WERI-Rb-1 (cell line): ENCODE results near the gene TTC23.

ENCODE experiments used
- DNase-seq: peaks from one replicate; pipeline ENCODE4 v3.0.0-alpha.2; 2020
- H3K27ac ChIP-seq: fragments of 250-450 bp; sonication (Bioruptor Pico); 2 replicates; pipeline ENCODE4 v1.5.1; 2020; ENCODE audit warnings: mild to moderate bottlenecking, moderate library complexity
- H3K27me3 ChIP-seq: fragments of 250-450 bp; sonication (Bioruptor Pico); 2 replicates; pipeline ENCODE4 v1.5.1; 2021; ENCODE audit warnings: mild to moderate bottlenecking, low read depth, moderate library complexity; ENCODE audit not compliant: insufficient read depth, severe bottlenecking
- H3K36me3 ChIP-seq: fragments of 250-450 bp; sonication (Bioruptor Pico); 2 replicates; pipeline ENCODE4 v1.5.1; 2020; ENCODE audit warnings: mild to moderate bottlenecking, moderate library complexity
- H3K4me3 ChIP-seq: 2 replicates; pipeline ENCODE4 v1.5.1; 2011; ENCODE audit warnings: low read depth, mild to moderate bottlenecking, control low read depth, low read length
- H3K9me3 ChIP-seq: fragments of 250-450 bp; sonication (Bioruptor Pico); 2 replicates; pipeline ENCODE4 v1.5.1; 2021; ENCODE audit warnings: mild to moderate bottlenecking, moderate library complexity; ENCODE audit not compliant: severe bottlenecking
- CTCF ChIP-seq: IDR thresholded peaks from 2 replicates; pipeline ENCODE4 v1.5.1; 2011; ENCODE audit warnings: low read depth, mild to moderate bottlenecking, control low read depth, inconsistent platforms, low read length

The TTC23 gene

DNA sequence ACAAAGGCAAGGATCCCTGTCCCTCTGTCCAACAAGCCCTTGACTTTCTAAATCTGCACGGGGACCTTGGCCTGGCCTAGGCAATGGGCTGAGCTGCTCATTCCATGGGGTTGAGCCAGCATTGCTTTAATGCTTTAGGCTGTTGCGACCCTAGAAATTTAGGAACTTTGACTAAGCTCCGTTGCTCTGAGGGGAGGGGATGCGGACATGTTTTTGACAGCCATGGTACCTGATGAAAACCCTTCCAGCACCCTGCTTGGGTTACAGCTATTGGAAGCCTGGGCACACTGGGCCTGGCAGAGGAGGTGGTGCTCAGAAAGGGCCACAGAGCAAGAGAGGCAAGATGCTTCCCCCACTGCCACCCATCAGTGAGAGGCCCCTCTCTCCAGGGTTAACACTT, 107.4 kb downstream of the TTC23 start:
- Histone ChIP-seq H3K27me3 (no peaks in the 10 kb centered on the region), H3K36me3 (no peaks in the 10 kb centered on the region), H3K27ac (no peak overlapping the region), H3K9me3 (no peaks in the 10 kb centered on the region), H3K4me3 (no peak overlapping the region)
- TF ChIP-seq CTCF: no peak
- no peak for DNase-seq

- no peaks in the 10 kb centered on the region for H3K9me3 ChIP-seq
Observed at GRCh38 chr15:99140590-99140989, 108.8 kb downstream of the TTC23 start.

GRCh38 chr15:99139276-99139675, 110.1 kb downstream of the TTC23 start:
- Histone ChIP-seq H3K36me3 (peaks cover 10% of the 10 kb centered on the region), H3K9me3 (no peaks in the 10 kb centered on the region), H3K27ac (no peak overlapping the region), H3K27me3 (no peaks in the 10 kb centered on the region), H3K4me3 (no peak overlapping the region)
- no peak for TF ChIP-seq CTCF
- no peak for DNase-seq

More at GRCh38 chr15:99140590-99140989, 108.8 kb downstream of the TTC23 start:
- no peak for DNase-seq
- H3K27me3 ChIP-seq: no peaks in the 10 kb centered on the region
- H3K36me3 ChIP-seq: peaks cover 5% of the 10 kb centered on the region
- H3K4me3 ChIP-seq: no peak overlapping the region
- no peak for TF ChIP-seq CTCF
- H3K27ac ChIP-seq: no peak overlapping the region

GRCh38 chr15:99138491-99138982, 110.8 kb downstream of the TTC23 start:
- H3K27me3 ChIP-seq: no peaks in the 10 kb centered on the region
- H3K27ac ChIP-seq: no peak overlapping the region
- H3K9me3 ChIP-seq: no peaks in the 10 kb centered on the region
- TF ChIP-seq CTCF: 0 out of 2 replicates have a peak, but pooled peaks have one; percentile 5
- no peak for DNase-seq
- peaks cover 16% of the 10 kb centered on the region for H3K36me3 ChIP-seq
- no peak overlapping the region for H3K4me3 ChIP-seq

GRCh38 chr15:99137877-99138276, 111.5 kb downstream of the TTC23 start:
- H3K9me3 ChIP-seq: no peaks in the 10 kb centered on the region
- no peak overlapping the region for H3K4me3 ChIP-seq

More at GRCh38 chr15:99137877-99138276, 111.5 kb downstream of the TTC23 start:
- Histone ChIP-seq H3K27ac (no peak overlapping the region), H3K27me3 (no peaks in the 10 kb centered on the region), H3K36me3 (peaks cover 19% of the 10 kb centered on the region)
- DNase-seq: no peak
- TF ChIP-seq CTCF: no peak
